Heart right ventricle (tissue), 16 donors: Measurements from ENCODE around the gene ATXN1. TPM values are rescaled to one million over a fixed set of nuclear protein-coding genes. Genes with fewer than 3 reads are reported as not detected.

Source experiments
- ATAC-seq, 8 donors: fragments of 200-7000 bp; cut with Tn5 transposase; one replicate each; pipeline ENCODE4 v1.9.1; 2020; ENCODE audit warnings: mild to moderate bottlenecking in 8 of 8, moderate library complexity in 8 of 8, moderate number of reproducible peaks in 1 of 8
- DNase-seq, 2 donors: peaks; one replicate each; pipeline ENCODE4 v3.0.0-alpha.2; 2020
- H3K27ac ChIP-seq, 10 donors: fragments of 200-600 bp; sonication (generic) in 2 of 10; one replicate each; pipeline versions ENCODE4 v1.5.0 to v1.8.0; 2020 to 2022; ENCODE audit warnings: mild to moderate bottlenecking in 3 of 10
- H3K27me3 ChIP-seq, 7 donors: fragments of 200-600 bp; one replicate each; pipeline ENCODE4 v1.8.0; 2021 to 2022; ENCODE audit warnings: mild to moderate bottlenecking in 2 of 7
- H3K36me3 ChIP-seq, 9 donors: fragments of 200-600 bp; sonication (generic) in 1 of 9; one replicate each; pipeline versions ENCODE4 v1.5.0 to v1.8.0; 2020 to 2022; ENCODE audit warnings: mild to moderate bottlenecking in 2 of 9
- H3K4me1 ChIP-seq, 9 donors: fragments of 200-600 bp; sonication (generic) in 1 of 9; one replicate each; pipeline versions ENCODE4 v1.5.0 to v1.8.0; 2020 to 2022; ENCODE audit warnings: mild to moderate bottlenecking in 4 of 9
- H3K4me3 ChIP-seq, 10 donors: fragments of 200-600 bp; sonication (generic) in 2 of 10; one replicate each; pipeline versions ENCODE4 v1.5.0 to v1.8.0; 2020 to 2022; ENCODE audit warnings: mild to moderate bottlenecking in 7 of 10, moderate library complexity in 2 of 10
- H3K9me3 ChIP-seq, 11 donors: fragments of 200-600 bp in 10 of 11; sonication (generic) in 2 of 11; one replicate each; pipeline versions ENCODE4 v1.5.0 to v1.8.0; 2013 to 2022; ENCODE audit warnings: mild to moderate bottlenecking in 2 of 11, control low read depth in 1 of 11, moderate library complexity in 1 of 11
- WGBS, 2 donors: extraction: QIAGEN DNeasy Blood & Tissue Kit; methylation state at CpG; one replicate each; pipeline ENCODE4 v1.1.7; 2013; ENCODE audit warnings: inconsistent platforms in 1 of 2; 5-methylcytosine and 5-hydroxymethylcytosine counted together
- intact Hi-C, 10 donors: fragments of 100-400 bp; cut with DNase I; formaldehyde crosslinking; loops; one replicate each; pipeline versions ENCODE4 v1.11.1 to v1.14.2; 2022
- polyA plus RNA-seq, 2 donors: library from polyadenylated mRNA; stranded (reverse); fragments of 200-250 nt; gene quantifications; one replicate each; pipeline ENCODE4 v1.2.3, GENCODE V29; 2013
- total RNA-seq, 10 donors: library from RNA; stranded (reverse); fragmentation: NEBNext Ultra II Directional in 3 of 10; extraction: Animal tissue kit (Norgen Biotek cat#: 25700) in 3 of 10; gene quantifications; one replicate each; pipeline versions ENCODE4 v1.2.1 to v1.2.4, GENCODE V29; 2021 to 2023
- TF ChIP-seq, protein P1 (sequence below), 9 donors: fragments of 200-600 bp; sonication (generic) in 2 of 9; IDR thresholded peaks; one replicate each; pipeline versions ENCODE4 v1.5.0 to v1.8.0; 2021 to 2022; ENCODE audit warnings: antibody characterized with exemption in 9 of 9, mild to moderate bottlenecking in 5 of 9, moderate library complexity in 1 of 9
- donor health status: Arrhythmogenic right ventricular cardiomyopathy.
- donor health status: ischemic (EF 13 %, LVEDD 7.1; RV severe dilation, severe dysfunction).
- donor health status: healthy with polysubstance abuse.
- donor health status: DM: no; HTN: yes; CAD: no.
- donor health status: DM: no; HTN: no; CAD: no.
- donor health status: ischemic (EF 25% LVEDD 6.9; RV normal size, moderate dysfunction).
- donor health status: ischemic (EF 25% LVEDD 5.7; RV mildly dilated, moderate dysfunction).
- donor health status: healthy.
- donor health status: DM: yes; HTN: yes; CAD: no.
- donor health status: Ischemic cardiomyopathy.
- donor health status: ischemic (EF 35%, LVEDD 5.7; RV mildly dilated, moderate dysfunction).
- donor health status: nonischemic (EF 11% LVEDD 7.7; RV severe dilation, severe dysfunction).
- donor health status: DM: yes; HTN: yes; CAD: no.
- donor health status: PGD.
- donor health status: ischemic (EF 29% LVEDD 5.4; RV normal size, mild dysfunction).
- donor health status: nonischemic (EF 23%, LVEDD 6.1; RV moderate dilation, normal function).

The ATXN1 gene
- total and polyA plus RNA-seq, 12 donors: 4.1 to 46.5 (median 40.3) TPM

DNA sequence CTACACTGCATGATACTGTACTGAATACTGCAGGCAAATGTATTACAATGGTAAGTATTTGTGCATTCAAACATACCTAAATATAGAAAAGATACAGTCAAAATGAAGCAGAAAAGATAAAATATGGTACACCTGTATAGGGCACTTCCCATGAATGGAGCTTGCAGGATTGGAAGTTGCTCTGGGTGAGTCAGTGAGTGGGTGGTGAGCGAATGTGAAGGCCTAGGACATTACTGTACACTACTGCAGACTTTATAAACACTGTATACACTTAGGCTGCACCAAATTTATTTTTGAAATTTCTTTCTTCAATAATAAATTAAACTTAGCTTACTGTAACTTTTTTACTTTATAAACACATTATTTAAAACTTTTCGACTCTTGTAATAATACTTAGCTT, 213.1 kb downstream of the ATXN1 start:
- WGBS, 2 donors: 97 to 98% methylated on average over 2 of the region's 2 CpGs
- H3K4me1 ChIP-seq: peaks cover 9 to 26% (median 19%) of the 10 kb centered on the region in 9 donors
- no peak for ATAC-seq

DNA sequence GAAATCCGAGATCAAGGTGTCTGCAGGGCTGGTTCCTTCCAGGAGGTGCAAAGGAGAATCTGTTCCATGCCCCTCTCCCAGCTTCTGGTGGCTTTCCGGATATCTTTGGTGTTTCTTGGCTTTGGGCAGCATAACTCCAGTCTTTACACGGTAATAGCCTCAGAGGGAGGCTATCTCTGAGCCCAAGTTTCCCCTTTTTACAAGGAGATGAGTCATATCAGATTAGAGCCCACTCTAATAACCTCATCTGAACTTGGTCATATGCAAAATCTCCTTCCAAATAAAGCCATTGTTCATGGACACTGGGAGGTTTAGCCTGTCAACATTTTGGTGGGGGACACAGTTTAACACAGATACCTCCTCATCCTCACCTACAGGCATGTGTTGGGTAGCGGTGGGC, 213.7 kb downstream of the ATXN1 start:
- peaks cover 0 to 6% (median 0%) of the 10 kb centered on the region in 9 donors for H3K36me3 ChIP-seq
- H3K27ac ChIP-seq: no peak overlapping the region
- peaks cover 9 to 31% (median 23%) of the 10 kb centered on the region in 9 donors for H3K4me1 ChIP-seq
- no peak for ATAC-seq
- no peaks in the 10 kb centered on the region for H3K27me3 ChIP-seq
- intact Hi-C loops: loop anchor here in 3 of 10 donors (10.0 kb wide), 1 partner anchor 217 kb away; the partner anchor contains the start of gene ATXN1 (in 3 of the 3)
- H3K4me3 ChIP-seq: no peak overlapping the region
- no peak for DNase-seq
- H3K9me3 ChIP-seq: no peaks in the 10 kb centered on the region
- 80 to 87% methylated on average over 4 of the region's 4 CpGs for WGBS, 2 donors
- TF ChIP-seq, protein P1, sequence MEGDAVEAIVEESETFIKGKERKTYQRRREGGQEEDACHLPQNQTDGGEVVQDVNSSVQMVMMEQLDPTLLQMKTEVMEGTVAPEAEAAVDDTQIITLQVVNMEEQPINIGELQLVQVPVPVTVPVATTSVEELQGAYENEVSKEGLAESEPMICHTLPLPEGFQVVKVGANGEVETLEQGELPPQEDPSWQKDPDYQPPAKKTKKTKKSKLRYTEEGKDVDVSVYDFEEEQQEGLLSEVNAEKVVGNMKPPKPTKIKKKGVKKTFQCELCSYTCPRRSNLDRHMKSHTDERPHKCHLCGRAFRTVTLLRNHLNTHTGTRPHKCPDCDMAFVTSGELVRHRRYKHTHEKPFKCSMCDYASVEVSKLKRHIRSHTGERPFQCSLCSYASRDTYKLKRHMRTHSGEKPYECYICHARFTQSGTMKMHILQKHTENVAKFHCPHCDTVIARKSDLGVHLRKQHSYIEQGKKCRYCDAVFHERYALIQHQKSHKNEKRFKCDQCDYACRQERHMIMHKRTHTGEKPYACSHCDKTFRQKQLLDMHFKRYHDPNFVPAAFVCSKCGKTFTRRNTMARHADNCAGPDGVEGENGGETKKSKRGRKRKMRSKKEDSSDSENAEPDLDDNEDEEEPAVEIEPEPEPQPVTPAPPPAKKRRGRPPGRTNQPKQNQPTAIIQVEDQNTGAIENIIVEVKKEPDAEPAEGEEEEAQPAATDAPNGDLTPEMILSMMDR (IDR thresholded peaks at IDR 0.05): no peak

More for the DNA sequence above, 213.1 kb downstream of the ATXN1 start:
- Histone ChIP-seq H3K36me3 (peaks cover 0 to 8% (median 0%) of the 10 kb centered on the region in 9 donors), H3K27ac (no peak overlapping the region), H3K27me3 (no peaks in the 10 kb centered on the region), H3K9me3 (no peaks in the 10 kb centered on the region), H3K4me3 (no peak overlapping the region)
- TF ChIP-seq, protein P1 (IDR thresholded peaks at IDR 0.05): no peak
- intact Hi-C loops: loop anchor here in 3 of 10 donors (10.0 kb wide), 1 partner anchor 217 kb away; the partner anchor contains the start of gene ATXN1 (in 3 of the 3)
- DNase-seq: no peak

DNA sequence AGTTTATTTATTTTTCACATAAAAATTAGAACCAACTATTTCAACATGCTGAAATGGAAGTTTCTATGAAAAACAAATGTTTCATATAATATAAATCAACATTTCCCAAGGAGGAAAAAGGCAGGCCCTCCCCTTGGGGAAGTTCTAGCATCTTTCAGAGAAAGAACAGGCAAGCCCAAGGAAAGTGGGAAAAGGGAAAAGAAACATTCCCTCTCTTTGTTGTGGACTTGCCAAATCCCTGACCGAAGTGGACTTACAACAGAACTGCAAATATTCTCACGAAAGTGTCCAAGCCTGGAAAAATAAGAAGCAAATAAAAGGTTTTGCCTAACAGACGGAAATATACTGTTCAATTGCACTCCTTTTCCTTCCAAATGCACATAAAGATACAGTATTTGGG, 214.4 kb downstream of the ATXN1 start:
- Histone ChIP-seq H3K9me3 (no peaks in the 10 kb centered on the region), H3K4me3 (no peak overlapping the region), H3K36me3 (no peaks in the 10 kb centered on the region), H3K27ac (no peak overlapping the region), H3K27me3 (no peaks in the 10 kb centered on the region), H3K4me1 (peaks cover 9 to 38% (median 26%) of the 10 kb centered on the region in 9 donors)
- intact Hi-C loops: loop anchor here in 3 of 10 donors (10.0 kb wide), 1 partner anchor 218 kb away; the partner anchor contains the start of gene ATXN1 (in 3 of the 3)
- no peak for ATAC-seq
- TF ChIP-seq, protein P1 (IDR thresholded peaks at IDR 0.05): no peak
- 76 to 82% methylated on average over 3 of the region's 3 CpGs for WGBS, 2 donors
- DNase-seq: no peak

DNA sequence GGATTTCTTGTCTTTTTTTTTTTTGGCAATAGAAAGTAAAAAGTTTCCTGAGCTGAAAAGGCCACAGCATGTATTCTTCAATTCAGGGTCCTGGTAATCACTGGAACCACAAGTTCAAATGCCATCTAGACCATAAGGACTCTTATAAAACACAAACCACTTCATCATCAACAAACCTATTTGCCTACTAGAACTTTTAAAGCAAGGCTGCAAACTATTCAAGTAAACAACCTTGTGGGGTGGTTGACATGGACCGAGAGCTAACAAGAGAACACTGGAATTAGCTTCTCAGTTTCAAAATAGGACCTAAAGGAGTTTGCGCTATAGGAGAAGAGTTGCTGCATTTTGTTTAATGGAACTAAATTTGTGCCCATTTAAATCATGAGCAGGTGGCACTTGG, 215.9 kb downstream of the ATXN1 start:
- no peaks in the 10 kb centered on the region for H3K36me3 ChIP-seq
- peak overlapping the region in 7 of 10 donors; percentile 74 to 92 (median 86) for H3K27ac ChIP-seq
- no peak for ATAC-seq
- TF ChIP-seq, protein P1 (IDR thresholded peaks at IDR 0.05): no peak
- peaks cover 9 to 49% (median 31%) of the 10 kb centered on the region in 9 donors for H3K4me1 ChIP-seq
- H3K9me3 ChIP-seq: no peaks in the 10 kb centered on the region
- intact Hi-C loops: loop anchor here in 3 of 10 donors (10.0 kb wide), 1 partner anchor 219 kb away; the partner anchor contains the start of gene ATXN1 (in 3 of the 3)
- 93 to 95% methylated on average over 2 of the region's 2 CpGs for WGBS, 2 donors
- no peaks in the 10 kb centered on the region for H3K27me3 ChIP-seq
- H3K4me3 ChIP-seq: no peak overlapping the region
- DNase-seq: no peak
